ENCODE results near the gene ZNF160. TPM values are rescaled to one million over a fixed set of nuclear protein-coding genes. Genes with fewer than 3 reads are reported as not detected.
A peak's percentile ranks its signal among the peaks of the same experiment; 100 is the strongest.

ZNF160 gene
- total RNA-seq, 2 experiments from 2014 or later: 48.0 to 50.0 TPM

DNA sequence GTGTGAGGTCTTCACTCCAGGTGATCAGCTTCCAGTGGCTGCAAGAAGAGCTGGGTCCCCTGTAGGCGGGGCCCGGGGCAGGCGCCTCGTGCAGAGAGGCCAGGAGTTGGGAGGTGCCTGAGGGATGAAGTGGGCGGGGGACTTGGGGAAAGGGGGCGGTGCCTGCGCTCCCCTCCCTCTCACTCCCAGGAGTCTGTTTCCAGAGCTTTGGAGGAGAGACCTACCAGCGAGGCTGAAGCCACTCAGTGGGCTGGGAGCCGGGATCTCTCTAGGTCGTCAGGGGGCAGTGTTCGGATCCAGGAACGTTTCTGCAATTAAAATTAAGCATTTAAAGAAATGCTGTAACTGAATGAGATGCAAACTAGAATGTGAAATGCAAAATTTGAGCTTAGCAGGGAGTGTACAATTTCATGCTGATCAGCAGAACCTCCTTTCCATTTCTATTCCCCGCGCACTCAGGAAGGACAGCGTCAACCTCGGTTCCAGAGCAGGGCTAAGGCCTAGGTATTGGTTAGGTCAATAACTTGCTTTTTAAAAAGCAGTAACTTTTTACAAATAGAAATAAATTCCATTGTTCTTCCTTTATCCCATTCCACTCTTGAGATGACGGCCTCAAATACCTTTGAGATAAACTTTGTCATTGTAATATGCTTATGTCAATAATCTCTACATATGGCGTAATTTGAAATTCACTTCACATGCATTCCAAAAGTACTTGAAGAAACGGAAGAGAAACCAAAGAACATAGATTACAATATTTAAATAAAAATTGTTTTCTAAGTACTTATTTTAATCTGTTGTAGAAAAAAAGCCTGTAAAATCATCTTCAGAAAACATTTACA lies 11.6 kb downstream of the ZNF160 start:
- intact Hi-C loops (cut with micrococcal nuclease): no loop called here
- Mint-ChIP-seq H3K36me3 (ENCODE audit: low read depth) (peaks cover 69% of the 10 kb centered on the region), H3K4me3 (no peak overlapping the region), H3K4me1 (ENCODE audit: low read depth) (peaks cover 11% of the 10 kb centered on the region), H3K27me3 (no peaks in the 10 kb centered on the region), H3K9me3 (no peaks in the 10 kb centered on the region), H3K27ac (no peak overlapping the region)
- DNase-seq (no peak), ATAC-seq (no peak)
- ChIA-PET CTCF (no interaction called here), POLR2A (no interaction called here)
- TF ChIP-seq, protein P1, sequence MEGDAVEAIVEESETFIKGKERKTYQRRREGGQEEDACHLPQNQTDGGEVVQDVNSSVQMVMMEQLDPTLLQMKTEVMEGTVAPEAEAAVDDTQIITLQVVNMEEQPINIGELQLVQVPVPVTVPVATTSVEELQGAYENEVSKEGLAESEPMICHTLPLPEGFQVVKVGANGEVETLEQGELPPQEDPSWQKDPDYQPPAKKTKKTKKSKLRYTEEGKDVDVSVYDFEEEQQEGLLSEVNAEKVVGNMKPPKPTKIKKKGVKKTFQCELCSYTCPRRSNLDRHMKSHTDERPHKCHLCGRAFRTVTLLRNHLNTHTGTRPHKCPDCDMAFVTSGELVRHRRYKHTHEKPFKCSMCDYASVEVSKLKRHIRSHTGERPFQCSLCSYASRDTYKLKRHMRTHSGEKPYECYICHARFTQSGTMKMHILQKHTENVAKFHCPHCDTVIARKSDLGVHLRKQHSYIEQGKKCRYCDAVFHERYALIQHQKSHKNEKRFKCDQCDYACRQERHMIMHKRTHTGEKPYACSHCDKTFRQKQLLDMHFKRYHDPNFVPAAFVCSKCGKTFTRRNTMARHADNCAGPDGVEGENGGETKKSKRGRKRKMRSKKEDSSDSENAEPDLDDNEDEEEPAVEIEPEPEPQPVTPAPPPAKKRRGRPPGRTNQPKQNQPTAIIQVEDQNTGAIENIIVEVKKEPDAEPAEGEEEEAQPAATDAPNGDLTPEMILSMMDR (IDR thresholded peaks at IDR 0.05): no peak

DNA sequence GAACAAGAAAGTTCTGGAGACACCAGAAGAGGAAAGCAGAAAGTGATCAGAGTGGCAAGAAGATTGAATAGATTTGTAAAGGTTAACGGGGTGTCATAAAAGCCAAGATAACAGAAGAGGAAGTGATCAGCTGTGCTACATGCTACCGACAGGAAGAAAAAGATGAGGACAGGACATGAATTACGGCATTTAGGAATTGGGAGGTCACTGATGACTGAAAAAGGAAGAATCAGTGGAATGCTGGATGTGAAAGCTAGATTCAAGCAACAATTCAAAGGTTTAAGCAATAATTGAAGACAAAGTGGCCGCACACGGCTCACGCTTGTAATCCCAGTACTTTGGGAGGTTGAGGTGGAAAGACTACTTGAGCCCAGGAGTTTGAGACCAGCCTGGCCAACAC lies 15.1 kb downstream of the ZNF160 start:
- Mint-ChIP-seq H3K27ac (no peak overlapping the region), H3K4me3 (no peak overlapping the region), H3K36me3 (ENCODE audit: low read depth) (peaks cover 85% of the 10 kb centered on the region), H3K4me1 (ENCODE audit: low read depth) (peaks cover 8% of the 10 kb centered on the region), H3K9me3 (peaks cover 3% of the 10 kb centered on the region), H3K27me3 (no peaks in the 10 kb centered on the region)
- ATAC-seq: no peak
- ChIA-PET CTCF (no interaction called here), POLR2A (no interaction called here)
- no peak for DNase-seq
- TF ChIP-seq, protein P1 (IDR thresholded peaks at IDR 0.05): no peak
- intact Hi-C loops (cut with micrococcal nuclease): no loop called here

DNA sequence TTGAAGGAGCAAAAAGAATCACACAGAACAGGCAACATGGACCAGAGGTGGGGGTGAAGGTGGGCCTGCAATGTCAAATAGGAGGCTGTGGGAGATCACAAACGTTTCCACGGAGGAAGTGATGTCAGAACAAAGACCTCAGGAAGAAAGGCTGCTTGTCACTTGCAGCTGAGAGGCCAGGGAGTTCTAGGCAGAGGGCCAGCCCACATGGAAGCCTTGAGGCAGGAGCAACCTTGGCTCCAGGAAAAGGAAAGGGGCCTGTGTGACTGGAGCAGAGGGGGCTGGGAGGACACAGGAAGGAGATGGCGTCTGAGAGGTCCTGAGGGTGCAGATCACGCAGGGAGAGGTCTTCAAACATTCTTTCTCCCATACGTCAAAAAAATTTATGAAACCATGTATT lies 16.3 kb downstream of the ZNF160 start:
- Mint-ChIP-seq H3K9me3 (peaks cover 9% of the 10 kb centered on the region), H3K4me3 (no peak overlapping the region), H3K27me3 (no peaks in the 10 kb centered on the region), H3K27ac (peak overlapping the region; percentile 71), H3K4me1 (ENCODE audit: low read depth) (peaks cover 8% of the 10 kb centered on the region), H3K36me3 (ENCODE audit: low read depth) (peaks cover 90% of the 10 kb centered on the region)
- DNase-seq (no peak), ATAC-seq (no peak)
- intact Hi-C loops (cut with micrococcal nuclease): no loop called here
- ChIA-PET CTCF (no interaction called here), POLR2A (interaction anchor here (0.6 to 1.4 kb wide), 2 partner anchors 15 to 97 kb away, joined by 3 to 4 read pairs; no protein-coding TSS in a partner anchor)
- TF ChIP-seq, protein P1 (IDR thresholded peaks at IDR 0.05): no peak

DNA sequence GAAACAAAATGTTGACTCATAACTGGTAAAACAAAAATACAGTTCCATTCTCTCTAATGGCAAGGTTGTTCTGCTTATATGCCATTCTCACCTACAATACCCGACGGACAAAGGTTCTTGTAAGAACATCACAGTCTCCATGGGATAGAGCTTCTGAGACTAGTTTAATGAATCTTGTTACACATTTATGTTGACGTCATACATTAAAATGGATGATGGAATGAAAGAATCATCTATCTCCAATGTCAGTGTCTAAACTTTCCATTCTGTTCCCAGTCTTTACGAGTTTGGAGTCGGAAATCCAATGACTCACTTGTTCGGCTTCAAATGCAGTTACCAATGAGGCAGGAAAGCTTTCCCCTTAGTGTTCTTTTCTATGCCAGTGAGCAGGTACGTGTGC lies 17.7 kb downstream of the ZNF160 start:
- peaks cover 9% of the 10 kb centered on the region for H3K4me1 Mint-ChIP-seq (ENCODE audit: low read depth)
- peaks cover 23% of the 10 kb centered on the region for H3K9me3 Mint-ChIP-seq

DNA sequence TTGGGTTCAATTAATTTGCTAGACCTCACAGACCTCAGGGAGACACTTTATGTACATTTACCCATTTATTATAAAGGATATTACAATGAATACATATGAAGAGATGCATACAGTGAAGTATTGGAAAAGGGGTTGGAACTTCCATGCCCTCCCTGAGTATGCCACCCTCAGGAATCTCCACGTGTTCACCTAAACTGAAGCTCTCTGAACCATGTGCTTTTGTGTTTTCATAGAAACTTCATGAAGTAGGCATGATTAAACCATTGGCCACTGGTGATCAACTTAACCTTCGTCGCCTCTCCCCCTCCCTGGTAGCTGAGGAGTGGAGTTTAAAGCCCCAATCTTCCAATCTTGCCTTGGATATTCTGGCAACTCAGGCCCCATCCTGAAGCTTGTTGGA lies 20.3 kb downstream of the ZNF160 start:
- Mint-ChIP-seq H3K4me1 (ENCODE audit: low read depth) (peaks cover 11% of the 10 kb centered on the region), H3K27ac (no peak overlapping the region), H3K9me3 (peaks cover 34% of the 10 kb centered on the region), H3K4me3 (no peak overlapping the region), H3K36me3 (ENCODE audit: low read depth) (peaks cover 94% of the 10 kb centered on the region), H3K27me3 (no peaks in the 10 kb centered on the region)
- DNase-seq (no peak), ATAC-seq (no peak)
- intact Hi-C loops (cut with micrococcal nuclease): no loop called here
- CTCF ChIA-PET: no interaction called here
- TF ChIP-seq, protein P1 (IDR thresholded peaks at IDR 0.05): no peak
- POLR2A ChIA-PET: no interaction called here

More for the DNA sequence above, 17.7 kb downstream of the ZNF160 start:
- ChIA-PET CTCF (no interaction called here), POLR2A (interaction anchor here (0.6 kb wide), 1 partner anchor 978 kb away, joined by 3 read pairs; no protein-coding TSS in a partner anchor)
- Mint-ChIP-seq H3K4me3 (no peak overlapping the region), H3K27me3 (no peaks in the 10 kb centered on the region), H3K36me3 (ENCODE audit: low read depth) (peaks cover 93% of the 10 kb centered on the region), H3K27ac (no peak overlapping the region)
- intact Hi-C loops (cut with micrococcal nuclease): no loop called here
- TF ChIP-seq, protein P1 (IDR thresholded peaks at IDR 0.05): no peak
- no peak for ATAC-seq
- no peak for DNase-seq

Measured in activated CD8-positive, alpha-beta T cell treated with anti-CD3 and anti-CD28 coated beads for 36 hours (primary cell).